Measurements from ENCODE around the gene AGBL4.

AGBL4 gene

DNA sequence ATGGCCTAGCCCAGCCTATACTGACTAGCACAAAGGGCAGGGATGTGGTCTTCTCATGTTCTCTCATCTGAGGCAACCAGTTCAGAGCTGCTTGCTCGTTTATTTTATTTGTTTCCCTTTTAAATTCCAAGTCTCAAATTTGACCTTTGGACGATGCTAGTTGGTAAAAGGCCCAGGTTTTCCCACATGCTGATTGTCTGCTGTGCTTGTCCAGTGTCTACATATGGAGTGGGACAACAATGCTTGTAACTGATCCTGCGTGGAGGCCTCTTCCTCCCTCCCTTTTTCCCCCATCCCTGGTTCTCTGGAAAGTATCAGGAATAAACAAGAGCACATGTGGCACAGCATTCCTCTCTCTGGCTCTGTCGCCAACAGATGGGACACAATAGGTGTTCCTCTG is 1213.0 kb downstream of the AGBL4 start:
- no peaks in the 10 kb centered on the region for H3K4me1 ChIP-seq (ENCODE audit: control insufficient read depth in 1 of 2, insufficient read depth in 2 of 2, low read length in 2 of 2)
- no peaks in the 10 kb centered on the region for H3K27me3 ChIP-seq (ENCODE audit: control insufficient read depth in 1 of 2, insufficient read depth in 2 of 2, low read length in 2 of 2)
- no peak overlapping the region for H3K9ac ChIP-seq (ENCODE audit: low read depth in 1 of 2, low read length in 2 of 2)
- no peaks in the 10 kb centered on the region for H3K36me3 ChIP-seq (ENCODE audit: control insufficient read depth in 1 of 2, insufficient read depth in 2 of 2, low read length in 2 of 2)
- no peak overlapping the region for H3K27ac ChIP-seq (ENCODE audit: low read depth, low read length)
- H3K9me3 ChIP-seq (ENCODE audit: control insufficient read depth in 1 of 2, low read length in 2 of 2), result no peaks in the 10 kb centered on the region
- H3K4me3 ChIP-seq (ENCODE audit: low read depth in 1 of 2, low read length in 2 of 2), result no peak overlapping the region

- Histone ChIP-seq H3K4me1 (ENCODE audit: control insufficient read depth in 1 of 2, insufficient read depth in 2 of 2, low read length in 2 of 2) (no peaks in the 10 kb centered on the region), H3K27ac (ENCODE audit: low read depth, low read length) (no peak overlapping the region), H3K36me3 (ENCODE audit: control insufficient read depth in 1 of 2, insufficient read depth in 2 of 2, low read length in 2 of 2) (no peaks in the 10 kb centered on the region)
These were observed 1215.3 kb downstream of the AGBL4 start for GRCh38 chr1:48808496-48808895.

DNA sequence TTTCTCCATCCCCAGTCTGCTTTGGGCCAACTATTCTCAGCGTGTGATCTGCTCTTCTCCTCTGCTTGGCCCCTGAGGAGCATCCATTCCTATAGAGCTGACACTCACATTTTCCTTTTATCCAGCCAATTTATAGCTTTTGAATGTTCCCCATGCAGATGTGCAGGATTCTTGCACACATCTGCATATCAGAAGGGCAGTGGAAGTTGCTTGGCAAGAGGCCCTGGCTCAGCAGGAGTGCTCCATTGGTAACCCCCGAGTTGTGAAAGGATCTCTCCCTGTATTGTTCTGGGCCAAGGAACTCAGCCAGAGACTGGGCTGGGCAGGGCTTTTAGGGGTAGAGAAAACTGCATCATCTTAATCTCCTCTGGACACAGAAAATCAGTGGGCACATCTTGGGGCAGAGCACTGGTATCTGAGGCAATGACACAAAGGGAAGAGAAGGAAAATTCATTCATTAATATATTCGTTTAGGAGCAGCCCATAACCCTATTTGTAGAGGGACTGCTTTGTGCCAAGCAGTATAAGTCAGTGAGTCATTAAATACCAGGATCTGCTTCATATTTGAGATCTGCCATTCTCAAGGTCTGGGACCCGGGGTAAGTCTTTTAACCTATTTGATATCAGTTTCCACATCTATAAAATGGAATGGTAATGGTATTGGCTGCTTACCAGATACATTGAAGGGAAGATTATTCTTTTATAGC is 1216.0 kb downstream of the AGBL4 start:
- Histone ChIP-seq H3K4me1 (ENCODE audit: control insufficient read depth in 1 of 2, insufficient read depth in 2 of 2, low read length in 2 of 2) (no peaks in the 10 kb centered on the region), H3K9ac (ENCODE audit: low read depth in 1 of 2, low read length in 2 of 2) (no peak overlapping the region), H3K27me3 (ENCODE audit: control insufficient read depth in 1 of 2, insufficient read depth in 2 of 2, low read length in 2 of 2) (no peaks in the 10 kb centered on the region), H3K27ac (ENCODE audit: low read depth, low read length) (no peak overlapping the region), H3K4me3 (ENCODE audit: low read depth in 1 of 2, low read length in 2 of 2) (no peak overlapping the region), H3K36me3 (ENCODE audit: control insufficient read depth in 1 of 2, insufficient read depth in 2 of 2, low read length in 2 of 2) (no peaks in the 10 kb centered on the region), H3K9me3 (ENCODE audit: control insufficient read depth in 1 of 2, low read length in 2 of 2) (no peaks in the 10 kb centered on the region)

More at GRCh38 chr1:48808496-48808895, 1215.3 kb downstream of the AGBL4 start:
- H3K9ac ChIP-seq (ENCODE audit: low read depth in 1 of 2, low read length in 2 of 2), result no peak overlapping the region
- H3K9me3 ChIP-seq (ENCODE audit: control insufficient read depth in 1 of 2, low read length in 2 of 2), result no peaks in the 10 kb centered on the region
- no peaks in the 10 kb centered on the region for H3K27me3 ChIP-seq (ENCODE audit: control insufficient read depth in 1 of 2, insufficient read depth in 2 of 2, low read length in 2 of 2)
- no peak overlapping the region for H3K4me3 ChIP-seq (ENCODE audit: low read depth in 1 of 2, low read length in 2 of 2)

GRCh38 chr1:48803474-48803873 is 1220.3 kb downstream of the AGBL4 start:
- no peaks in the 10 kb centered on the region for H3K36me3 ChIP-seq (ENCODE audit: control insufficient read depth in 1 of 2, insufficient read depth in 2 of 2, low read length in 2 of 2)
- H3K27ac ChIP-seq (ENCODE audit: low read depth, low read length), result no peak overlapping the region
- H3K27me3 ChIP-seq (ENCODE audit: control insufficient read depth in 1 of 2, insufficient read depth in 2 of 2, low read length in 2 of 2), result no peaks in the 10 kb centered on the region
- H3K4me1 ChIP-seq (ENCODE audit: control insufficient read depth in 1 of 2, insufficient read depth in 2 of 2, low read length in 2 of 2), result no peaks in the 10 kb centered on the region
- no peaks in the 10 kb centered on the region for H3K9me3 ChIP-seq (ENCODE audit: control insufficient read depth in 1 of 2, low read length in 2 of 2)
- H3K4me3 ChIP-seq (ENCODE audit: low read depth in 1 of 2, low read length in 2 of 2), result no peak overlapping the region
- H3K9ac ChIP-seq (ENCODE audit: low read depth in 1 of 2, low read length in 2 of 2), result no peak overlapping the region

- H3K27ac ChIP-seq (ENCODE audit: low read depth, low read length), result no peak overlapping the region
- H3K9me3 ChIP-seq (ENCODE audit: control insufficient read depth in 1 of 2, low read length in 2 of 2), result no peaks in the 10 kb centered on the region
These were observed 1228.9 kb downstream of the AGBL4 start for GRCh38 chr1:48794816-48795215.

DNA sequence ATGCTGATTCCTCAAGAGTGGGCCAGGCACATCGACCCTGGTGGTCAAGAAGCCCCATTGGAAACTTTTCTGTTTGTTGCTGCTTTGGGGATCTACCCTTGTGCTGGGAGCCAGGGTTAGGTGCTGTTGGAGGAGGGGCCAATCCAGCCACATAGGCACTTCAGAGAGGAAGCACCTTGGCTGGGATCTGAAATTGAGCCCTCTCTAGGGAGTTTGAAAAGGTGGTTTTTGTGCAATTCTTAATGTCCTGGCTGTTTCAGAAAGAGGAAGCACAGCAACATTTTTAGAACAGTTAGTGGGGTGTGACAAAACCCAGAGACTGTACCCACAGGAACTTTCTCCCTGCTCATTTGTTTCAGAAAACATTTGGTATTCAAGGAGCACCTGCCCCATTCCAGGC is 1229.9 kb downstream of the AGBL4 start:
- Histone ChIP-seq H3K9me3 (ENCODE audit: control insufficient read depth in 1 of 2, low read length in 2 of 2) (no peaks in the 10 kb centered on the region), H3K36me3 (ENCODE audit: control insufficient read depth in 1 of 2, insufficient read depth in 2 of 2, low read length in 2 of 2) (no peaks in the 10 kb centered on the region), H3K27ac (ENCODE audit: low read depth, low read length) (no peak overlapping the region), H3K4me1 (ENCODE audit: control insufficient read depth in 1 of 2, insufficient read depth in 2 of 2, low read length in 2 of 2) (no peaks in the 10 kb centered on the region), H3K27me3 (ENCODE audit: control insufficient read depth in 1 of 2, insufficient read depth in 2 of 2, low read length in 2 of 2) (no peaks in the 10 kb centered on the region), H3K4me3 (ENCODE audit: low read depth in 1 of 2, low read length in 2 of 2) (no peak overlapping the region), H3K9ac (ENCODE audit: low read depth in 1 of 2, low read length in 2 of 2) (no peak overlapping the region)

More at GRCh38 chr1:48794816-48795215, 1228.9 kb downstream of the AGBL4 start:
- H3K9ac ChIP-seq (ENCODE audit: low read depth in 1 of 2, low read length in 2 of 2), result no peak overlapping the region
- H3K27me3 ChIP-seq (ENCODE audit: control insufficient read depth in 1 of 2, insufficient read depth in 2 of 2, low read length in 2 of 2), result no peaks in the 10 kb centered on the region
- H3K36me3 ChIP-seq (ENCODE audit: control insufficient read depth in 1 of 2, insufficient read depth in 2 of 2, low read length in 2 of 2), result no peaks in the 10 kb centered on the region
- H3K4me3 ChIP-seq (ENCODE audit: low read depth in 1 of 2, low read length in 2 of 2), result no peak overlapping the region
- no peaks in the 10 kb centered on the region for H3K4me1 ChIP-seq (ENCODE audit: control insufficient read depth in 1 of 2, insufficient read depth in 2 of 2, low read length in 2 of 2)

DNA sequence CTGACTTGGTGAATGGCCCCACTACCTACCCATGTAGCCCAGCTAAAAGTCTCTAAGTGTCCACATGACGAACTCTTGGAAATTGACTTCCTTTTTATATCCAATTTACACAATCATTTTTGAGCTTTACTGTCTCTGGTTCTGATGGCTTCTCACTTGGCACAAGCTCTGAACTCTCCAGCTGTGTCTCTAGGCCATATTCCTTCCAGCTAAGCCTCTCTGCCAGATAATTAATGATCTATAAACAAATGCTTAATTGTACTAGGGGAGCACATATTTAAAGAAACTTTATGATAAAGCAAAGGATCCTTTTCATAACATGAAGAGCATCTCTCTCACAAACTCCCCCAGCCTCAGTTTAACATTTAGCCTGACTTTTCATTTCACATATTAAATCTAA is 1230.8 kb downstream of the AGBL4 start:
- Histone ChIP-seq H3K9me3 (ENCODE audit: control insufficient read depth in 1 of 2, low read length in 2 of 2) (no peaks in the 10 kb centered on the region), H3K4me3 (ENCODE audit: low read depth in 1 of 2, low read length in 2 of 2) (no peak overlapping the region), H3K27ac (ENCODE audit: low read depth, low read length) (no peak overlapping the region), H3K9ac (ENCODE audit: low read depth in 1 of 2, low read length in 2 of 2) (no peak overlapping the region), H3K4me1 (ENCODE audit: control insufficient read depth in 1 of 2, insufficient read depth in 2 of 2, low read length in 2 of 2) (no peaks in the 10 kb centered on the region), H3K27me3 (ENCODE audit: control insufficient read depth in 1 of 2, insufficient read depth in 2 of 2, low read length in 2 of 2) (no peaks in the 10 kb centered on the region), H3K36me3 (ENCODE audit: control insufficient read depth in 1 of 2, insufficient read depth in 2 of 2, low read length in 2 of 2) (no peaks in the 10 kb centered on the region)

GRCh38 chr1:48790397-48790796 is 1233.4 kb downstream of the AGBL4 start:
- Histone ChIP-seq H3K36me3 (ENCODE audit: control insufficient read depth in 1 of 2, insufficient read depth in 2 of 2, low read length in 2 of 2) (no peaks in the 10 kb centered on the region), H3K4me1 (ENCODE audit: control insufficient read depth in 1 of 2, insufficient read depth in 2 of 2, low read length in 2 of 2) (no peaks in the 10 kb centered on the region), H3K9ac (ENCODE audit: low read depth in 1 of 2, low read length in 2 of 2) (no peak overlapping the region), H3K4me3 (ENCODE audit: low read depth in 1 of 2, low read length in 2 of 2) (no peak overlapping the region), H3K27me3 (ENCODE audit: control insufficient read depth in 1 of 2, insufficient read depth in 2 of 2, low read length in 2 of 2) (no peaks in the 10 kb centered on the region), H3K27ac (ENCODE audit: low read depth, low read length) (no peak overlapping the region), H3K9me3 (ENCODE audit: control insufficient read depth in 1 of 2, low read length in 2 of 2) (no peaks in the 10 kb centered on the region)

- Histone ChIP-seq H3K36me3 (ENCODE audit: control insufficient read depth in 1 of 2, insufficient read depth in 2 of 2, low read length in 2 of 2) (no peaks in the 10 kb centered on the region), H3K4me3 (ENCODE audit: low read depth in 1 of 2, low read length in 2 of 2) (no peak overlapping the region), H3K27me3 (ENCODE audit: control insufficient read depth in 1 of 2, insufficient read depth in 2 of 2, low read length in 2 of 2) (no peaks in the 10 kb centered on the region), H3K4me1 (ENCODE audit: control insufficient read depth in 1 of 2, insufficient read depth in 2 of 2, low read length in 2 of 2) (no peaks in the 10 kb centered on the region), H3K9ac (ENCODE audit: low read depth in 1 of 2, low read length in 2 of 2) (no peak overlapping the region), H3K27ac (ENCODE audit: low read depth, low read length) (no peak overlapping the region), H3K9me3 (ENCODE audit: control insufficient read depth in 1 of 2, low read length in 2 of 2) (no peaks in the 10 kb centered on the region)
These were observed 1233.9 kb downstream of the AGBL4 start for GRCh38 chr1:48789903-48790302.

DNA sequence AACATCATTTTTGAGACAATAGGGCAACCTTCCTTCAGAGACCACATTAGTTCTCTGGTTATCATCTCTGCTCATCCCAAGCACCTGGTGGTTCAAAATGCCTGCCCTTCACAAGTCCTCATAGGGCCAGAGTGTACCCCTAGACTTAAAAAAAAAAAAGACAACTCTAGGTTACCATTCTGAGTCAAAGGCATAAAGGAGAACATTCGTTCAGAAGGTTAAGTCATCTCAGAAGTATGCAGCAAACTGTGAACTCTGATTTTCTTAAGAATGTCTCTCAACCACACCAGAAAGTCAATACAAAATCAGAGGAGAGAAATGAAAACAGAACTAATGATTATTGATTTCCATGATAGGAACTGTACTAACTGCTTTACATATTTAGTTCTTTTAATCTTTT is 1237.9 kb downstream of the AGBL4 start:
- Histone ChIP-seq H3K36me3 (ENCODE audit: control insufficient read depth in 1 of 2, insufficient read depth in 2 of 2, low read length in 2 of 2) (no peaks in the 10 kb centered on the region), H3K27me3 (ENCODE audit: control insufficient read depth in 1 of 2, insufficient read depth in 2 of 2, low read length in 2 of 2) (no peaks in the 10 kb centered on the region), H3K4me3 (ENCODE audit: low read depth in 1 of 2, low read length in 2 of 2) (no peak overlapping the region), H3K27ac (ENCODE audit: low read depth, low read length) (no peak overlapping the region), H3K9me3 (ENCODE audit: control insufficient read depth in 1 of 2, low read length in 2 of 2) (no peaks in the 10 kb centered on the region), H3K4me1 (ENCODE audit: control insufficient read depth in 1 of 2, insufficient read depth in 2 of 2, low read length in 2 of 2) (no peaks in the 10 kb centered on the region), H3K9ac (ENCODE audit: low read depth in 1 of 2, low read length in 2 of 2) (no peak overlapping the region)

Measured in duodenal mucosa (tissue), 2 donors.